GM12892 (cell line): ENCODE measurements around the gene IFNL2.

Experiments used
- POLR2A ChIP-seq: IDR thresholded peaks from 2 replicates; pipeline ENCODE4 v1.6.1; 2011; ENCODE audit warnings: low read depth, low read length, control low read depth
- POLR2AphosphoS5 ChIP-seq: IDR thresholded peaks from 2 replicates; pipeline ENCODE4 v1.6.1; 2011; ENCODE audit warnings: low read depth, low read length, control low read depth

GRCh38 chr19:39299404-39299803, 31.2 kb downstream of the IFNL2 start:
- no peak for TF ChIP-seq POLR2A
- no peak for TF ChIP-seq POLR2AphosphoS5
